DMS53 treated with DMSO at 0.1 percent for 48 hours (cell line): Measurements from ENCODE around the gene SVOPL.
"Not testable (repeated sequence)": the region's sequence is repeated elsewhere in the genome, so short reads cannot be mapped to it uniquely, and the experiment has no call there.

ENCODE experiments used
- DNase-seq: peaks from one replicate; lab custom pipeline; 2025; ENCODE audit not compliant: unreplicated experiment; lab: John Stamatoyannopoulos, UW

SVOPL gene

DNA sequence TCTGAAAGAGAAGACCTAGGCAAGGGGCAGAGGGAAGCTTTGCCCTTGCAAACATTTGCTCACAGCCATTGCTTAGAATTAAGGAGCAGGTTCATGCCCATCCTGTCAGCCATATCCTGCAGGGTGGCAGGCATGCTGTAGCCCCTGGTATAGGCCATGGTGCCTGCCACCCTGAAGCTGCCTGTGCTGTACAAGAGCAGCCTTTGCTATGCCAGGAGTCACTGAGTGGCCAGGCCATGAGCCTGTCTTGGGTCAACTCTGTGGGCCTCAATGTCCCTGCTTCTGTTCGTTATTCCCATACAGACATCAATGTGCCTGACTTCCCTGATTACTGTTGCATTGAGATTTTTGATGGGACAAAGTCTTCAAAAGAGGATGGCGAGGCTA, 368 bp upstream of the SVOPL start:
- DNase-seq = no peak

DNA sequence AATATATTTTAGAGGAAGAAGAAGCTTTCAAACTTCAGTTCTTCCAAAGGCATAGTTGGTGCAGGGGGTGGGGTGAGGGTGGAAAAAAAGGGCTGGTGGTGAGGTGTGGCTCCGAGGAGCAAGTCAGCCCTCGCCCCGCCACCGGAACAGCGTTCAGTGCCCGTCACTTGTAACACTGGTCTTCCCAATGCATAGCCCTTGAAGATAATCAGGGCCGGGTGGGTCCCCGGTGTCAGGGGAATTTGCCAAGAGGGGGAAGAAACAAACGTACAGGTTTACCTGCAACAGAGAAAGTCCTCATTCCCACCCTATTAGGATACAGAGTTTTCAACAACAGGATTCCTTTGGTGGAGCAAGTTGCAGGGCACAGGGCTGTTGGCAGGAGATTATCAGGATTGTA, 1.5 kb downstream of the SVOPL start:
- no peak for DNase-seq

DNA sequence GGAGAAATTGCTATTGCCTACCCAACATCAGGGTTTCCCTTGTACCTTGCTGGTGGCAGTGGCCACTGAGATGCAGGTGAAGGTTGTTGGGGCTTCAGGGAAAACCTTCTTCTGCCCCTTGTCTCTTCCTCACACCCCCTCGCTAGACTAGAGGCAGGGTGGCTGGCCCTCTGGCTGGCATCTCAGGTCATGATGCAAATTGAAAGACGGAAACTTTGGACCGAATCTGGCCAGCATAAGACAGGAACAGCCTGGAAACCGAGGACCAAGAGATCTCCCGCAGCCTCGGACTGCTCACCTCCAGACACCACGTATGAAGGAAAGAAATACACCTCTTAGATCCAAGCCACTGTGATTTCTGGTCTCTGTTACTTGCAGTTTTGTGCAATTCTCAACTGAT, 2.9 kb downstream of the SVOPL start:
- no peak for DNase-seq

DNA sequence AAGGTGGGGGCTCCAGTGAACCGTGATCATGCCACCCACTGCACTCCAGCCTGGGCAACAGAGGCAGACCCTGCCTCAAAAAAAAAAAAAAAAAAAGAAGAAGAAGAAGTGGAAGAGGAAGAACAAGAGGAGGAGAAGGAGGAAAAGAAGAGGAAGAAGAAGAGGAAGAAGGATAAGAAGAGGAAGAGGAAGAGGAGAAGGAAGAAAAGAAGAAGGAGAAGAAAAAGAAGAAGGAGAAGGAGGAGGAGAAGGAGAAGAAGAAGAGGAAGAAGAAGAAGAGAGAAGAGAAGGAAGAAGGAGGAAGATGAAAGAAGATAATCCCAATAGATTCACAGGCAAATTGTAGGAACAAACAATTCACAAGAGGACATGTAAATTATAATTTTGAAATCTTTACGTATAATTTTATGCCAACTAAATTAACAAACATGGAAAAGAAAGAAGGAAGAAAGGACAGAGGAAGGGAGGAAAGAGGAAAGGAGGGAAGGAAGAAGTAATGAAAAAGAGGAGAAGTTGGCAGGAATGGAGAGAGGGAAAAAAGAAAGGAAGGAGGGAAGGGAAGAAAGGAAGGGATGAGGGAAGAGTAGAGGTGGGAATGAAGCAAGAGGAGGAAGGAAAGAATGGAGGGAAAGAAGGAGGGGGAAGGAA, 3.5 kb downstream of the SVOPL start:
- no peak for DNase-seq

DNA sequence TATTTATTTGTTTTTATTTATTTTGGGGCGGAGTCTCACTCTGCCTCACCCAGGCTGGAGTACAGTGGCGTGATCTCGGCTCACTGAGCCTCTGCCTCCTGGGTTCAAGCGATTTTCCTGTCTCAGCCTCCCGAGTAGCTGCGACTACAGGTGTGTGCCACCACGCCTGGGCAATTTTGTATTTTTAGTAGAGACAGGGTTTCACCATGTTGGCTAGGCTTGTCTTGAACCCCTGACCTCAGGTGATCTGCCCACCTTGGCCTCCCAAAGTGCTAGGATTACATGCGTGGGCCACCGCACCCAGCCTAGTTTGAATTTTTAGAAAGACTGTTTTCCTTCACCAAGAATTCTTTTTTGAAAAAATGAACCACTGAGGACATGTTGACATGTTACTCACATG, 5.4 kb downstream of the SVOPL start:
- DNase-seq = not testable (repeated sequence)

DNA sequence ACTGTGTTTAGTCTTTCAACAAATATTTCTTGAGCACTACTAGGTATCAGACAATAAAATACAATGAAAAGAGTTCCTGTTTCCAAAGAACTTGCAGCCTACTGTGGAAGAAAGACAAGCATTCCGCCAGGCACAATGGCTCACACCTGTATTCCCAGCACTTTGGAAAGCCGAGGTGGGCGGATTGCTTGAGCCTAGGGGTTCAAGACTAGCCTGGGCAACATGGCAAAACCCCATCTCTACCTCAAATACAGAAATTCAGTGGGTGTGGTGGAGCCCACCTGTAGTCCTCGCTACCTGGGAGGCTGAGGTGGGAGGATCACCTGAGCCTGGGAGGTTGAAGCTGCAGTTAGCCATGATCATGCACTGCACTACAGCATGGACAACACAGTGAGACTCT, 6.1 kb downstream of the SVOPL start:
- no peak for DNase-seq

DNA sequence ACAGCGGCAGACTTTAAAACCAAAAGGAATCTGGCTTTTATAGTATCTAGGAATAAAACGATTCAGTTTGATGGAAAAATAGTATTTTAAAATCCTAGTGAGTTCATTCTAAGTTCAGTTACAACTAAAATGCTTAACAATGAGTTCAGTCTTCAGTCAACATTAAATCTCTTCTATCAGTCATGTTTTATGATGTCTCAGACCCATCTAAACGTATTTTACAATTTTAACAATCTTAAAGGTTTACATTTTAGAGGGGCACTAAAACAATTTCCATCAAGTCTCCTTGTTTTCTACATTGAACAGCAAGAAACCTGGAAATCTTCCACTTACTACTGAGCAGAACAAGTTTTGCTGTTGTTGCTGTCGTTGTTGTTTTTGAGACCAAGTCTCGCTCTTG, 10.0 kb downstream of the SVOPL start:
- DNase-seq = no peak

DNA sequence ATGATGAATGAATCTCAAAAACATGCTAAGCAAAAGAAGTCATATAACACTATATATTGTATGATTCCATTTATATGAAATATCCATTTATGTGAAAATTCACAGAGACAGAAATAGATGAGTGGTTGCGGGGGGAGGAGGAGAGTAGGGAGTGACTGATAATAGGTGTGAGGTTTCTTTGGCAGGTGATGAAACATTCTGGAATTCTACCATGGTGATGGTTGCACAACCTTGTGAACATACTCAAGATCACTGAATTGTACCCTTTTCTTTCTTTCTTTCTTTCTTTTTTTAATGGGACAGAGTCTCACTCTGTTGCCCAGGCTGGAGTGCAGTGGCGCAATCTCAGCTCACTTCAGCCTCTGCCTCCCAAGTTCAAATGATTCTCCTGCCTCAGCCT, 10.7 kb downstream of the SVOPL start:
- no peak for DNase-seq

DNA sequence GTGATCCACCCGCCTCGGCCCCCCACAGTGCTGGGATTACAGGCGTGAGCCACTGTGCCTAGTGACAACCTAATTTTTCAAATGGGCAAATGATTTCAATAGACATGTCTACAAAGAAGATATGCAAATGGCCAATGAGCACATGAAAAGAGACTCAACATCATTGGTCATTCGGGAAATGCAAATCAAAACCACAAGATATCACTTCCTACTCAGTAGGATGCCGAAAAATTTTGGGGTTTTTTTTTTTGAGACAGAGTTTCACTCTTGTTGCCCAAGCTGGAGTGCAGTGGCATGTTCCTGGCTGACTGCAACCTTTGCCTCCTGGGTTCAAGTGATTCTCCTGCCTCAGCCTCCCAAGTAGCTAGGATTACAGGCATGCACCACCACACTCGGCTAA, 13.1 kb downstream of the SVOPL start:
- DNase-seq = not testable (repeated sequence)

DNA sequence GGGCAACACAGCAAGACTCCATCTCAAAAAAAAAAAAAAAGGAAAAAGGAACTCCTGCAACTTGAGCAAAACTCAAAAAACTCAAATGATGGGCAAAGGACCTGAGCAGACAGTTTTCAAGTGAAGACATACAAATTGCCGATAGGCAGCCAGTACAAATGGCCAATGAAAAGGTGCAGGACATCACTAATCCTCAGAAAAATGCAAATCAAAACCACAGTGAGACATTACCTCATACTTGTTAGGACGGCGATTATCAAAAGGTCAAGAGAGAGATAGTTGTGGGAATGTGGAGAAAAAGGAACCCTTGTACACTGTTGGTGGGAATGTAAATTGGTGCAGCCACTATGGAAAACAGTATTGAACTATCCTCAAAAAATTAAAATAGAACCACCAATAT, 16.8 kb downstream of the SVOPL start:
- no peak for DNase-seq

DNA sequence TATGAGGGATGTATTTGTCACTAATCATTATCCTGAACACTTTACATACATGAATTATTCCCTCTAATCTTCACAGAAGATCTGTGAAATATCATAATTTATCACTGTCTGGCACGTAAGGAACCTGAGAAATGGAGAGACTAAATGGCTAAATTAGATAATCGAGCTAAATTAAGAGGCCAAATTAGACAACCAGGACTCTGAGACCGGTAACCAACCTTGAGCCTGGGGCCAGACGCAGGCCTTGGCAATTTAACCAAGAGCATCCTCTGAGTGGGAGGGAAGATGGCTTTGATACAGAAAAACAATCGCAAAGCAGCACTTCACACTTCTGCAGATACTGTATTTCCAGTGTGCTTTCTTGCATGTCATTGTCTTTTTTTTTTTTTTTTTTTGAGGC, 21.4 kb downstream of the SVOPL start:
- DNase-seq = no peak

DNA sequence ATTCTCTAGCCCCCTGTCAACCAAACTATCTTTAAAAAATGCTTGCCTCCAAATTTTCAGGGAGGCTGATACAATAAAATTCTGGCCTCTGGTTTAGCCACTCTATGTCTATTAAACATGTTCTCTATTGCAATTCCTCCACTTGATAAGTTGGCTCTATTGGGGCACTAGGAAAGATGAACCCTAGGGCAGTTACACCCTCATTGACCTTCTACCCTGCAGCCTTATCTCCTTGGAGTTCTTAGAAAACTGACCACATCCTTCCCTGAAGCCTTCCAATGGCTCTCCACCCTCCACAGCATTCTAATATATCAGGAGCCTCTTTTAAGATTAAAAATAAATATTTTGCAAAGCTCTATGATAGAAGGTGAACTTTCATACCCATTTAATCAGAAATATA, 30.6 kb downstream of the SVOPL start:
- no peak for DNase-seq

DNA sequence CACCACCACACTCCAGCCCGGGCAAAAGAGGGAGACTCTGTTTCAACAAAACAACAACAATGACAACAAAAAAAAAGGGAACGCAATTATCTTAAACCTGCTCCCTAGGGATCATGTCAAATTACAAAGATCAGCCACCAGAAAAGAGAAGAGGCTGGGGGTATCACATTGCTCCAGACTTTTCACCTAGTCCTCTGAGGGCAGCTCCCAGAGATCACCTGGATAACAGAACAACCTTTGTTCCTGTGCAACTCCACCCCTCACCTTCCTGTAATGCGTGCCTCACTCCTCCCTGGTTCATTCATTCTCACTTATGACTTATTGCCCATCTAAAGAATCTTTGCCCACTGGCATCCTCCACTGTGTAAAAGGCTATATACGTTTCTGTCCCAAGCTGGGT, 31.8 kb downstream of the SVOPL start:
- DNase-seq = no peak

DNA sequence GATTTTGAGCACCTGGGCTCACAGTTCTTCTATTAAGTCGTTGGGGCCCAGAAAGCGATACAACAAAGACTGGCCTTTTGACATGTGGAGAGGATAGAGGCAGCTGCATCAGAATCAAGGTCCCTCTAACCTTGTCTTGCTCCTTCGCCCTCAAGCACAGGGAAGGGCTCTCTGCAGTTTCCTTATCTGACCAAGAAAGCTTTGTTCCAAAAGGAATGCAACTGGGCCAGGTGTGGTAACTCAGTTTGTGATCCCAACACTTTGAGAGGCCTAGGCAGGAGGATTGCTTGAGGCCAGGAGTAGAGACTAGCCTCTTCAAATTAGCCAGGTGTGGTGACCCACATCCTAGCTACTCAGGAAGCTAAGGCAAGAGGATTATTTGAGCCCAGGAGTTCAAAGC, 32.2 kb downstream of the SVOPL start:
- DNase-seq = no peak

DNA sequence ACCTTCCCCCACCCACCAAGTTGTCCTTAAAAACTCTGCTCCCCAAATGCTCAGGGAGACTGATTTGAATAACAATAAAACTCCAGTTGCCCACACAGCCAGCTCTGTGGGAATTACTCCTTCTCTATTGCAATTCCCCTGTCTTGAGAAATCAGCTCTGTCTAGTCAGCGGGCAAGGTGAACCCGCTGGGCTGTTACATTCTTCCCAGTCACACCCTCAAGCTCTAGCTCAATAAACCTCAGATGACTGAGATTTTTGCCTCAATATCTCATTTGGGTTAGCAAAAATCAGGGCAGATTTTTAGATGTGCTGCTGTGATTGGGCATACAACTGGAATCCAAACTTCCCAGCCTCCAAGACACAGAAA, 32.9 kb downstream of the SVOPL start:
- no peak for DNase-seq

DNA sequence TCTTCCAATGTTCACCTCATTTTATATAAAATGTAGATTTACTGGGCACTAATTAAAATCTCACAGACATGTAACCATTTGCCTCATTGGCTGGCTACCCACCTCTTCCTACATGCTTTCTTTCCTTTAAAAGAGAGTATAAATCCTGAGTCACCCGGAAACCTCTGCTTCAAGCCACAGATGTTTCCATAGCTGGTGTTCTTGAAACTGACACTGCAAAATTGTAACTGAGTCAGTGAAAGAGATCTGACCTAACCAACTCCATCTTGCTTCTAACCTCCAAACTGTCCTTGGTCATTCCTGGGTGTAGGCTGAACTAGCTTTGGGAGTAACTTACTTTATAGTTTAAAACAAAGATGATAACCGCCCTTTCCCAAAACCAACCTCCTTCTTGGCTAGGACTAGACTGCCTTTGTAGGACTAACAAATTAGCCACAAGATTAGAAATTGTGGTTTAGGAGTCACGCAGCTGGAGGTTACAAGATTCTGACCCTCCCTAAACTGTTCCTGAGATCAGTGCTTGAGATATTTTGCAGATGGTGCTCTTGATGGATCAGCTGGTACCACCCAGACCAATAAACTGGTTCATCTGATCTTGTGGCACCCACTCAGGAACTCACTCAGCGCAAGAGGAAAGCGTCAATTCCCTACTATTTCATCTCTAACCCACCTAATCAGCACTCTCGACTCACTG, 33.5 kb downstream of the SVOPL start:
- DNase-seq = no peak

DNA sequence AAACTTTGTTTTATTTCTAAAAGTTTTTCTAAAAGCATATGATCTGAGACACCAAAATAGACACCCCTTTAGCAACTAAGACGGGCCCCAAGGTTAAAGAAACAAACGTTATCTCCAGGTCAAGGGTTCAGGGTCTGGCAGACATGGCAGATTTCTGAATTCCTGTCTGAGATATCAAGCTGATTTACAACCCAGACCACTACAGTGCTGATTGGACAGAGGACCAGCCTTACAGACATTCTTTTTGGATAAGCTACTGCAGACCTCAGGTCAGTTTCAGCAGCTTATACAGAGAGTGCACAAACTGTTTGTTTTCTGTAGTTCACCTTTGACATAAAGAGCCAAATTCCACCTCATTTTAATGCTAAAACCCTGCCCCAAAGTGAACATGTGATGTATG, 34.8 kb downstream of the SVOPL start:
- no peak for DNase-seq

DNA sequence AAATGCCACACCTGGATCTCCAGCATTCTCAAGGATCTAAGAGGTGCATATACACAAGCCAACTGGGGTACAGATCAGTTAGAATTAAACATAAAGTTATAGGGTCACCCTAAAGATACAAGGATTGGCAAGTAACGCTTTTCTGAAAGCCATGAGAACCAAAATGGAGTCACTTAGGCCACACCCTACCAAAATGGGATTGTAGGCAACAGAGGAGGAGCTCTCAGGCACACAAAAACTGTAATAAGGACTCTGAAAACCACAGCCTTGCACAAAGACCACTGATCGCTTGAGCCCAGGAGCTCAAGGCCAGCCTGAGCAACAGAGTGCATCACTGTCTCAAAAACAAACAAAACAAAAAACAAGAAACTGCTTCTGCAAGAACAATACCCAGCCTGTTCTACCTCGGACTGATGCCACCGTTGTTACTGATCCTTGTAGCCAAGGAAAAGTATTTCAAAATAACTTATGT, 35.5 kb downstream of the SVOPL start:
- no peak for DNase-seq

DNA sequence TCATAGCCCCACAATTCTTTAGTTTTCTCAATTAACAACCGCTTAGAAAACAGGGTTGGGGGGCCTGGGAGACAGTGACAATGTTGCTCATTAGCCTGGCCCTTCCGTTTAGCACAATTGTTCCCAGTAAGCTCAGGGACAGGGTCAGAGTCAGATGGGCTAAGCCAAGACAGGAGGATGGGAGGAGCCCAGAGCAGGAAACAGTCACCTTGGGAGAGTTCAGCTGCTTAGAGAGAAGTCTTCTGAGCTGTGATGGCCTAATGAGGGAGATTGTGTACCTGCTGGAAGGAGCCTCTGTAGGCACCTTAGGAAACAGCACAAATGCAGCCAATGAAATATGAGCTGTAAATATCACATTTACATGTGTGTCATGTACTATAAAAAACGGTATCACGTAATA, 35.9 kb downstream of the SVOPL start:
- no peak for DNase-seq

DNA sequence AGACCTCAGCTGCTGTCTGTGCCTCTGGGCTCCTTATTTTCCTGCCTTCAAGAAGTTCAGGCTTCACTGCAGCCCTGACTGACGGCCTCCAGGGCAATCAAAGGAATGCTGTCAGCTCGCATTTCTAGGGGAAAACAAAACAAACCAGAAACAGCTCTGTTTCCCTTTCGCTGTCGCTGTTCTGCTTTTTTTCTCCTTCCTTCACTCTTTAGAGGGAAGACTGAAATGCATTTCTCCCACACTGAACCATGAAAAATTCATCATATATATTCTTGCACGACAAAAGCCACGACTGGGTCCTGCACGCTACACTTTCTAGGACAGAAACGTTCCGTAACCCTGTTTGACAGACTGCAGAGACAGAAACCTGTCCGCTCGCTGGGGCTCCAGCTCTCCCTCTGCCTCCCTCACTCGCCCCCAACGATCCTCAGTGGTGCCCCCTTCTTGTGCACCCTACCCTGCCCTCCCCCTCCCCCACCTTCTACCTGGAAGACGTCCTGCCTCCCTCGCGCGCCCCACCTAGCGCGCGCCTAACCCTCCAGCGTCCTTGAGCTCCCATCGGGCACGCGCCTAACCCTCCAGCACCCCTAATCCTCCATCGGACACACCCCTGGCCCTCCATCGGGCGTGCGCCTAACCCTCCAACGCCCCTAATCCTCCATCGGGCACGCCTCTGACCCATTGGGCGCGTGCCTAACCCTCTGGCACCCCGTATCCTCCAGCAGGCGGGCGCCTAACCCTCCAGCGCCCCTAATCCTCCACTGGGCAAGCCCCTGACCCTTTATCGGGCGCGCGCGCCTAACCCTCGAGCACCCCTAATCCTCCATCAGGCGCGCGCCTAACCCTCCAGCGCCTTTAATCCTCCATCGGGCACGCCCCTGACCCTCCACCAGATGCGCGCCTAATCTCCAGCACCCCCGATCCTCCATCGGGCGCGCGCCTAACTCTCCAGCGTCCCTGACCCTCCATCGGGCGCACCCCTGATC, 37.1 kb downstream of the SVOPL start:
- DNase-seq = no peak

DNA sequence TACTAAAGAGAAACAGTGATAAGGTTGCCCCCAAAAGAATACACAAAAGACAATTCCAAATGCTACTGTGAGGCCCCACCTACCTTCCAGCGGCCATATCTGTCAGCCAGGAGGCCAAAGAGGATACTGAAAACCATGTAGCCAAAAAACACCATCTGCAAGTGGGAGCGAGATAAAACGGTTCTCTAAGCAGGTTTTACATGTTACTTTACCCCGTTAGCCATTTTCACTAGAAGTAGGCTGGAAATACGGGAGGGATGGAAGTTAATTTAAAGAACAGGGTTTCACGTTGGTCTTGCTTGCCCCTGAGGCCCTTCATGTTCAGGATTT, 38.2 kb downstream of the SVOPL start:
- no peak for DNase-seq
